Fibroblast of skin of abdomen (primary cell): ENCODE results near the gene KCNS1.

Source experiments
- DNase-seq: peaks from one replicate; pipeline ENCODE4 v3.0.0-alpha.2; 2013

Gene KCNS1

DNA sequence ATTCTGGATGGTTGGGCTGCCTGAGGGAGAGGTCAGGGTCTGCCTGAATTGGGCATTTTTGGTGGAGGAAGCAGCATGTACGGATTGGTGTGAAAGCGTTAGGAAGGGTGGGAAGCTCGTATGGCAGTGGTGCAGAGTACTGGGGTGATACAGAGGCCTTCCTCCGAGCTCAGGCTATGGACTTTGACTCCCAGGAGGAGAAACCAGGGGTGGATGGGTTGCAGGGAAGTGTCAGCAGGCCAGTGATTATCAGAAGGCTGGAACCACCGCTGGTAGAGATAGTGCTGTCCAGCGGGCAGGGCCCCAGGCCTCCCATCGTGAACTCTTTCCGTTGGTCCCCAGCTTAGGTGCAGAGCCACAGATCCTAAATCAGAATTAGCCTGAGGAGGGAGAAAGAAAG is 8.7 kb upstream of the KCNS1 start:
- no peak for DNase-seq

DNA sequence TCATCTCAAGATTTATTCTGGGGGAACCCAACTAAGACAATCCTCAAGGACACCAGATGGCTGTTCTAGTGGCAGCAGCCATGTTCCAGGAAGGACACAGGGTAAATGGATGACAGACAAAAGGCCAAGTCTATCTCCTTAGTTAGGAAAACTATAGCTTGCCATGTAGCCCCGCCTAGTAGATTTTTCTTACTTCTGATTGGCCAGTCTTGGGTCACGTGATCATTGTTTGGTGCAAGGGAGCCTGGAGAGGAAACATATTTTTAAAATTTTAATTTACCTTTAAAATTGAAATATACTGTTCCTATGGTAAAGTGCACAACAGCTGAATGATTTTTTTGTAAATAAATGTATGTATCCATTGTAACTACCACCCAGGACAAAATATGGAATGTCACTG is 4.4 kb upstream of the KCNS1 start:
- no peak for DNase-seq

DNA sequence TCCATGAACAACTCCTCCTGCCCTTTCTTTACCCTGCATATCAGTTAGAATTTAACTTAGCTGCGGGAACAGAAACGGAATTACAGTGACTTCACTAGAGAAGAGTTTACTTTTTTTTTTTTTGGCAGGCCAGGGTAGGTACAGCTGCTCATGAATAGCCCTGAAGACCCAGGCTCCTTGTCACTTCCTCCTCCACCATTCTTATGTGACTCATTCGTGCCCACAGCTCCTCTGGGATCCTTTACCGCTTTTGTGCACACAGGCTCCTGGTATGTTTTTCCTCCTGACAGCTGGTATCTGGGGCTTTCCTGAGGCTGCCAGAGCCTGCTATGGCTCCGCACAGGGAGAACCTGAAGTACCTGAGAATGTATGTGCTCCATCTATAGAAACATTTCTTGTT is 3.9 kb upstream of the KCNS1 start:
- peak; percentile 53 for DNase-seq

- DNase-seq, result no peak
These were observed 2.1 kb upstream of the KCNS1 start for GRCh38 chr20:45103072-45103471.

DNA sequence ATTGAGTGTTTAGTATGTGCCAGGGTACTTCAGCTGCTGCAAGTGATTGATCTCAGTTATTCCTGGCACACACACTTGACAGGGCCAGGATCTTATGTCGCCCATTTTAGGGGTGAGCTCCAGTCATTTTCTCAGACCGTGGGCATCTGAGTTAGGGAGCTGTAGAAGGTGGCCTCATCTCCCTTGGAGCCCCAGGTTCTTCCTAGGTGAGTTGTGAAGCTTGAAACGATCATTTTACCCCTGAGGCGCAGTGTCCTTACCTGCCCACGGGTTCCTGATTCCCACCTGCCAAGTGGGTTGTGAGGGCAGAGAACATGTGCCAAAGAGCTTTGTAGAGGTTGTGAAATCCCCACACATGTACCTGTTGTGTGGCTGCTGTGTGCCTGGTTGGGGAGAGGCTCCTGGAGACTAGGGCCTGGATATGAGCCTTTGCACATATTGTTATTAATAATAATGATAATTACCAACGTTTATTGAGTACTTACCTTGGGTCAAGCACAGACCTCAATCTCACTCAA is 465 bp upstream of the KCNS1 start:
- no peak for DNase-seq

DNA sequence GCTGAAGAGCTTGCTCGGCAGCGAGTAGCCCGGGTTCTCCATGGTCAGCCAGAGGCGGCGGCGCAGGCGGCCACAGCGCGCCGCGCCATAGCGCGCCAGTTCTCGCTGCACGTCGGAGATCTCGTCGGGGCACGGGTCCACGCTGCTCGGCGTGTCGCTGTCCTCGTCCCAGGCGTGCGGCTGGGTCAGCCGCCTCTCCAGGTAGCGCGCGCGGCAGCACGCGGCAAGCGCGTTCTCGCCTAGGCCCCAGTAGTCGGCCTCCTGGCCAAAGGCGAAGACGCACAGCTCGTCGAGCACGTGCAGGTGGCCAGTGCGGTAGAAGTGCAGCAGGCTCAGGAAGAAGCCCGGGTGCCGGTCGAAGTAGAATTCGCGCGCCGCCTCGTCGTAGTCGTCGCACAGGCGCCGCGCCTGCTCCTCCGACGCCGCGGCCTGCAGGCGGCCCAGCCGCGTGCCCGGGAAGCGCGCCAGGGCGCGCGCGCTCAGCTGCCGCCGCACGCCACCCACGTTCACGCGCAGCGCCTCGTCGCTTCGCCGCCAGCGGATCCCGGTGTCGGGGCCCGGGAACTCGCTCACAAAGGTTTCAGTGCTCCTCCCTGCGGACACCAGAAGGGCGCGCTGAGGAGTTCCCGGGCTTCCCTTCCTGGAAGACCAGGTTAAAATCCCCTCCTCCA is 2.7 kb downstream of the KCNS1 start:
- DNase-seq, result peak; percentile 36

GRCh38 chr20:45097485-45098102 is 3.3 kb downstream of the KCNS1 start:
- peak; percentile 36 for DNase-seq

DNA sequence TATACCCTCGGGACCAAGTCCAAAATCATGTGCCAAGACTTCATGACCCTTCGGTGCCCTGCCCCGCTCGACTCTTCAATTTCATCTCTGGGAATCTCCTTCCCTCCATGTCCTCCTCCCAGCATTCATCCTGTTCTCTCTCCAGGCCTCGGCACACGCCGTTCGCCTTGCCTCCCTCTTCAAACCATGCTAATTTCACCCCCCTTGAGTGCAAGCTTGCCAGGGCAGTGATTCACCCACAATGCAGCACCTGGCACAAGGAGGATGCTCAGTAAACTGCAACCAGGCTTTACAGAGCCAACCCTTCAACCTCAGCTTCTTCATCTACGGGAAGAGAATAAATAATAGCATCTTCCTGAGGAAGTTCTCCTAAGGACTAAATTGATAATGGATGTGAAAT is 4.1 kb downstream of the KCNS1 start:
- no peak for DNase-seq

- peak; percentile 52 for DNase-seq
These were observed 5.1 kb downstream of the KCNS1 start for GRCh38 chr20:45095805-45096238.

GRCh38 chr20:45094864-45095574 is 5.9 kb downstream of the KCNS1 start:
- no peak for DNase-seq

- no peak for DNase-seq
These were observed 6.7 kb downstream of the KCNS1 start for GRCh38 chr20:45094201-45094600.

DNA sequence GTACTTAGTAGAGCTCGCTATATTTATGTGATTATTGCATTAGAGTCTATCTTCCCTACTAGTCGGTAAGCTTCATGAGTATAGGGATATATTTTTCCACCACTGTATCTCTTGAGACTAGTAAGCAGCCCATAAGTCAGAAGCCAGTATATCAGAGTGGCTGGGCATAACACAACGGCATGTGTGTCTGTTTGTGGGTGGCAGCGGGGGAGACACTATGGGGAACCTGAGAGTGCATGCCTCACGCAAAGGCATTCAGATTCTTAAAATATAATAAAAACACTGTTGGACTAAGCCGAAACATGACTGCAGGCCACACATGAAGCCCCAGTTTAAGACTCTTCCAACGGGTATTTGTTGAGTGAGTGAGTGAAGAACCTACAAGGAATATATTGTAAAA is 8.0 kb downstream of the KCNS1 start:
- no peak for DNase-seq

- no peak for DNase-seq
These were observed 9.6 kb downstream of the KCNS1 start for GRCh38 chr20:45091366-45091765.

GRCh38 chr20:45090481-45090880 is 10.4 kb downstream of the KCNS1 start:
- DNase-seq, result peak; percentile 34

DNA sequence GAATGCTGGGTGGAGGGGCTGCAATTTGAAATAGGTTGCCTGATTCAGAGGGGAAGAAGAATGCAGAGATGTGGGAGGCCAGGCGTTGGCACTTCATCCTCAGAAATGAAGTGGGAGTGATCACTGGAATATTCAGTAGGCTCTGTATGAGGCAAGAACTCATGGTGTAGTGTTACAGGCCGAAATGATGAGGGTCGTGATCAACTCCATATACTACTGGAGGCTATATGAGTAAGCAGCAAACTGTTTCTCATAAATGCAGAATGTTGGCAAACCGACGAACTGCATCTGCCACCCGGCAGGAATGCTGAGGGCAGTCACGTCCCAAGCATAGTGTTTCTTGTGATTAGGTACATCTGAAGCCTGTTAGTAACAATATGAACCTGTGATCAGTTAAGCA is 12.7 kb downstream of the KCNS1 start:
- DNase-seq, result peak; percentile 85

GRCh38 chr20:45087814-45088213 is 13.1 kb downstream of the KCNS1 start:
- no peak for DNase-seq

- no peak for DNase-seq
These were observed 13.7 kb downstream of the KCNS1 start for GRCh38 chr20:45087097-45087790.

DNA sequence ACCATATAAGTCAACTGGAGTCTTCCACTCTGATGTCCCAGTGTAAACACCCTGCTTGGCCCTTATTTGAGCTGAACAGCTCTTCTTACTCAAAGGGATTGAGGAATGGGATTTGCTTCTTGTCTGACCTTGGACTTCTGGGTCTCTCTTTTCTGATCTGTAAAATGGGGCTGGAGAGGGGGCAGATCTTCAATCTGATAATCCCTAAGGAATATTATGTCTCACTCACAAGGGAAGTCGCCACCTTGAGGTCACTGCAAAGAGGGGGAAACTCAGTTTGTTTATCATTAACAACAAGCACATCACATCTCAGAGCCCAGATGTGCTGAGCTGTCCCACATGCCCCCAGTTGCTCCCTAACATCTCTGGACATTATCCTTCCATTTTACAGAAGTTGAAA is 15.1 kb downstream of the KCNS1 start:
- no peak for DNase-seq

- DNase-seq, result no peak
These were observed 15.6 kb downstream of the KCNS1 start for GRCh38 chr20:45085289-45085688.

DNA sequence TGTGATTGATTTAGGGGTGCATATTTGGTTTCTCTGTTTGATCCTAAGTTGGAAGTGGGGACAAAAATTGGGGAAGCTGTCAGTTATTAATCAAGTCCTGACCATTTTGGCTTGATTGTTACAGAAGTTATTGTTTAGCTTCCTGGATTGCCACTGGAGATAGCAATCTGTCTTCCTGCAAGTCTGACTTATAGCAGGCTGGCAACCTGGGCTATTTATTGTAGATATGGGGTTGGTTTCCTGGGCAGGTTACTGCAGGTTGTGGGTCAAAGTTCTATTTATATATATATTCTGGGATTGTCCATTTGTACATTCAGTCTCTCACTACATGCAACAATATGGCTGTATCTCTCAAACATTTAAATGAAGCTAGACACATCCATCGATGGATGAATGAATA is 17.8 kb downstream of the KCNS1 start:
- no peak for DNase-seq

- no peak for DNase-seq
These were observed 18.5 kb downstream of the KCNS1 start for GRCh38 chr20:45082468-45082867.

GRCh38 chr20:45080867-45081624 is 19.9 kb downstream of the KCNS1 start:
- no peak for DNase-seq
